Tibial nerve (tissue), 4 donors: ENCODE data around the gene CACNB3.

Source experiments
- EP300 ChIP-seq, 2 donors: sonication (generic); formaldehyde crosslinking; IDR thresholded peaks; one replicate each; pipeline ENCODE4 v1.6.1; 2017; ENCODE audit warnings: antibody characterized with exemption in 2 of 2, mild to moderate bottlenecking in 1 of 2
- POLR2A ChIP-seq, 2 donors: fragments of 450-650 bp; IDR thresholded peaks; one replicate each; pipeline ENCODE4 v1.6.1; 2017; ENCODE audit warnings: antibody characterized with exemption in 2 of 2, mild to moderate bottlenecking in 2 of 2, moderate library complexity in 2 of 2
- TF ChIP-seq, protein P1 (sequence below), 5 experiments: fragments of 200-600 bp in 3 of 5; fragments of 450-650 bp in 2 of 5; sonication (generic) in 3 of 5; IDR thresholded peaks; one replicate each; pipeline ENCODE4 v1.5.1; 2016 to 2019; ENCODE audit warnings: antibody characterized with exemption in 5 of 5, mild to moderate bottlenecking in 3 of 5, moderate library complexity in 2 of 5

DNA sequence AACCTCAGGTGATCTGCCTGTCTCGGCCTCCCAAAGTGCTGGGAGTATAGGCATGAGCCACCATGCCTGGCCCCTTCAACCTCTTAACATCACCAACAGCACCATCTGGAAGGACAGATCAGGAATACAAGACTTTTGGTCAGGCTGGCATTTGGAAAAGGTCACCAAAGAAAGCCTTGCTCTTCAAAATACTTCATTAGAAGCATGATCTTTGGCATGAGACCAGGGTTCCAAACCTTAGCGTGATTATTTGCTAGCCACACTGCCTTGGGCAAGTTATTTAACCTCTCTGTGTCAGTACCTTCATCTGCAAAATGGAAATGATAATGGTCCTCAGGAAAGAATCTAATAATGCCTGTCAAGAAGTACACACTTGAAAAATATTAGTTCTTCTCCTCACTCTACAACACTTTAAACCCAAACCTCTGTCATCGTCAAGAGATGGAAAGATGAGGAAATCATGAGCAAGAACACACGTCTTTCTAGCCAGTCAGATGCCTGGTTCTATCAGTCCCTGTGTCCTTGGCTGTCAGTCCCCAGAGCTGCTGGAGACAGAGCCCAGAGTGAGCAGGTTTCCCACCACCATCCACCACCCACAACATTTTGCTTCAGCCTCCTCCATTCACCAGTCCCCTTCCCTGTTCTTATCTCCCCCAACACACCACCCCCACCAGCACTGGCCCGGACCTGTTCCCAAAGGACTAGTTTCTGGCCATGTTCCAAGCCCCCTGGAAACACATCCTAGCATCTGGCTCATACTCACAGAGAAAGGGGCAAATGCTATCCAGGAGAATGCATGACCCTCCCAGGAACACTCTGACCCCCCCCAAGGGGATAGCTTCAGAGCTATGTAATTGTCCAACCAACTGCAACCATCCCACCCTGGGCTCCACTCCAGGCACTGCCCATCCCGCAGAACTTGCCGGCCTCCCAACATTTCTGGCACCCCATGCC, 31.4 kb upstream of the CACNB3 start:
- TF ChIP-seq EP300 (IDR thresholded peaks at IDR 0.05) (no peak), POLR2A (IDR thresholded peaks at IDR 0.05) (no peak)
- TF ChIP-seq, protein P1, sequence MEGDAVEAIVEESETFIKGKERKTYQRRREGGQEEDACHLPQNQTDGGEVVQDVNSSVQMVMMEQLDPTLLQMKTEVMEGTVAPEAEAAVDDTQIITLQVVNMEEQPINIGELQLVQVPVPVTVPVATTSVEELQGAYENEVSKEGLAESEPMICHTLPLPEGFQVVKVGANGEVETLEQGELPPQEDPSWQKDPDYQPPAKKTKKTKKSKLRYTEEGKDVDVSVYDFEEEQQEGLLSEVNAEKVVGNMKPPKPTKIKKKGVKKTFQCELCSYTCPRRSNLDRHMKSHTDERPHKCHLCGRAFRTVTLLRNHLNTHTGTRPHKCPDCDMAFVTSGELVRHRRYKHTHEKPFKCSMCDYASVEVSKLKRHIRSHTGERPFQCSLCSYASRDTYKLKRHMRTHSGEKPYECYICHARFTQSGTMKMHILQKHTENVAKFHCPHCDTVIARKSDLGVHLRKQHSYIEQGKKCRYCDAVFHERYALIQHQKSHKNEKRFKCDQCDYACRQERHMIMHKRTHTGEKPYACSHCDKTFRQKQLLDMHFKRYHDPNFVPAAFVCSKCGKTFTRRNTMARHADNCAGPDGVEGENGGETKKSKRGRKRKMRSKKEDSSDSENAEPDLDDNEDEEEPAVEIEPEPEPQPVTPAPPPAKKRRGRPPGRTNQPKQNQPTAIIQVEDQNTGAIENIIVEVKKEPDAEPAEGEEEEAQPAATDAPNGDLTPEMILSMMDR (IDR thresholded peaks at IDR 0.05), result no peak
